Activated naive CD8-positive, alpha-beta T cell treated with anti-CD3 and anti-CD28 coated beads, Interleukin-2, amount 10 ng/mL, durations not matched to agents 7 days and 5 days (primary cell): ENCODE results near the gene TRDMT1. TPM values are rescaled to one million over a fixed set of nuclear protein-coding genes. Genes with fewer than 3 reads are reported as not detected.
A peak's percentile ranks its signal among the peaks of the same experiment; 100 is the strongest.

Source experiments
- ATAC-seq: fragments of 150-1000 bp; cut with Tn5 transposase; one replicate; pipeline ENCODE4 v1.10.0; 2021; ENCODE audit warnings: low read depth, moderate library complexity
- POLR2A ChIA-PET: fragments of 350-600 bp; sonication (Branson Sonifier 250); formaldehyde crosslinking; loops from one replicate; lab custom pipeline; 2021; ENCODE audit warnings: antibody characterized with exemption; lab: Charles Lee
- DNase-seq: peaks from one replicate; pipeline ENCODE4 v3.0.0; 2021
- H3K27ac Mint-ChIP-seq: one replicate; pipeline ENCODE4 v1.8.0; 2022; ENCODE audit warnings: mild to moderate bottlenecking, mixed read lengths
- H3K27me3 Mint-ChIP-seq: one replicate; pipeline ENCODE4 v1.8.0; 2022; ENCODE audit warnings: mild to moderate bottlenecking, moderate library complexity, mixed read lengths
- H3K36me3 Mint-ChIP-seq: one replicate; pipeline ENCODE4 v1.8.0; 2021; ENCODE audit warnings: mild to moderate bottlenecking, mixed read lengths
- H3K4me1 Mint-ChIP-seq: one replicate; pipeline ENCODE4 v1.8.0; 2021; ENCODE audit warnings: mixed read lengths
- H3K4me3 Mint-ChIP-seq: one replicate; pipeline ENCODE4 v1.8.0; 2022; ENCODE audit warnings: mild to moderate bottlenecking, moderate library complexity, mixed read lengths
- H3K9me3 Mint-ChIP-seq: one replicate; pipeline ENCODE4 v1.8.0; 2021; ENCODE audit warnings: mixed read lengths
- total RNA-seq, 2 experiments: library from RNA; stranded (reverse); gene quantifications; one replicate each; pipeline ENCODE4 v1.2.3, GENCODE V29; 2021

TRDMT1 gene
- 10 to 100 TPM; 15.3 to 17.1 TPM for total RNA-seq

GRCh38 chr10:17200912-17201793, at the start of gene TRDMT1:
TRDMT1 (minus strand) TSS chr10:17201672; CDS start chr10:17201634, 38 bp downstream.
- H3K9me3 Mint-ChIP-seq = no peaks in the 10 kb centered on the region
- peak; percentile 93 for ATAC-seq
- POLR2A ChIA-PET = interaction anchor here (0.8 to 11.1 kb wide), 18 partner anchors 10 to 384 kb away, joined by 3 to 337 read pairs (median 6); partner anchors contain the start of genes RSU1 and VIM

GRCh38 chr10:17250736-17251135, 49.3 kb upstream of the TRDMT1 start:
- H3K27ac Mint-ChIP-seq = no peak overlapping the region
- no peak overlapping the region for H3K4me3 Mint-ChIP-seq
- H3K27me3 Mint-ChIP-seq = no peaks in the 10 kb centered on the region
- peaks cover 8% of the 10 kb centered on the region for H3K36me3 Mint-ChIP-seq
- no peak for DNase-seq
- POLR2A ChIA-PET = interaction anchor here (1.1 kb wide), 1 partner anchor 17 kb away, joined by 3 read pairs; no protein-coding TSS in a partner anchor
- no peaks in the 10 kb centered on the region for H3K4me1 Mint-ChIP-seq
- ATAC-seq = no peak
- H3K9me3 Mint-ChIP-seq = peaks cover 14% of the 10 kb centered on the region

More at GRCh38 chr10:17200912-17201793, at the start of gene TRDMT1:
- Mint-ChIP-seq H3K36me3 (peaks cover 2% of the 10 kb centered on the region), H3K27ac (peak within 1 kb of the TSS; percentile 84), H3K27me3 (no peaks in the 10 kb centered on the region), H3K4me3 (peak within 1 kb of the TSS; percentile 91), H3K4me1 (peaks cover 44% of the 10 kb centered on the region)
- peak; percentile 86 for DNase-seq

GRCh38 chr10:17249820-17250219, 48.3 kb upstream of the TRDMT1 start:
- ATAC-seq = peak; percentile 47
- Mint-ChIP-seq H3K4me3 (no peak overlapping the region), H3K36me3 (peaks cover 8% of the 10 kb centered on the region), H3K27ac (no peak overlapping the region), H3K4me1 (no peaks in the 10 kb centered on the region), H3K9me3 (peaks cover 14% of the 10 kb centered on the region), H3K27me3 (no peaks in the 10 kb centered on the region)
- DNase-seq = no peak
- POLR2A ChIA-PET = interaction anchor here (1.1 kb wide), 1 partner anchor 18 kb away, joined by 3 read pairs; no protein-coding TSS in a partner anchor

GRCh38 chr10:17248964-17249363, 47.5 kb upstream of the TRDMT1 start:
- Mint-ChIP-seq H3K4me1 (no peaks in the 10 kb centered on the region), H3K27me3 (no peaks in the 10 kb centered on the region), H3K27ac (no peak overlapping the region), H3K4me3 (no peak overlapping the region), H3K9me3 (peaks cover 14% of the 10 kb centered on the region), H3K36me3 (peaks cover 8% of the 10 kb centered on the region)
- DNase-seq (no peak), ATAC-seq (no peak)
- POLR2A ChIA-PET = no interaction called here

- DNase-seq (no peak), ATAC-seq (no peak)
- no peaks in the 10 kb centered on the region for H3K27me3 Mint-ChIP-seq
- no peak overlapping the region for H3K27ac Mint-ChIP-seq
- peaks cover 8% of the 10 kb centered on the region for H3K36me3 Mint-ChIP-seq
- H3K9me3 Mint-ChIP-seq = peaks cover 14% of the 10 kb centered on the region
- POLR2A ChIA-PET = interaction anchor here (0.6 to 1.1 kb wide), 3 partner anchors 17 to 402 kb away, joined by 3 to 4 read pairs (median 3); no protein-coding TSS in a partner anchor
- H3K4me3 Mint-ChIP-seq = no peak overlapping the region
- H3K4me1 Mint-ChIP-seq = peaks cover 2% of the 10 kb centered on the region
Observed at GRCh38 chr10:17247210-17247609, 45.7 kb upstream of the TRDMT1 start.

- peaks cover 14% of the 10 kb centered on the region for H3K9me3 Mint-ChIP-seq
- peaks cover 15% of the 10 kb centered on the region for H3K36me3 Mint-ChIP-seq
- DNase-seq (no peak), ATAC-seq (no peak)
- POLR2A ChIA-PET = no interaction called here
- peaks cover 6% of the 10 kb centered on the region for H3K4me1 Mint-ChIP-seq
- H3K27me3 Mint-ChIP-seq = no peaks in the 10 kb centered on the region
- peak overlapping the region; percentile 28 for H3K27ac Mint-ChIP-seq
- H3K4me3 Mint-ChIP-seq = no peak overlapping the region
Observed at GRCh38 chr10:17244700-17245365, 43.4 kb upstream of the TRDMT1 start.

GRCh38 chr10:17241611-17242333, 40.3 kb upstream of the TRDMT1 start:
- ATAC-seq (peak; percentile 30), DNase-seq (no peak)
- Mint-ChIP-seq H3K4me3 (no peak overlapping the region), H3K27ac (peak overlapping the region; percentile 67), H3K27me3 (no peaks in the 10 kb centered on the region), H3K9me3 (peaks cover 6% of the 10 kb centered on the region), H3K36me3 (peaks cover 16% of the 10 kb centered on the region), H3K4me1 (peaks cover 10% of the 10 kb centered on the region)
- POLR2A ChIA-PET = interaction anchor here (0.7 to 2.1 kb wide), 3 partner anchors 41 to 350 kb away, joined by 4 to 7 read pairs (median 6); partner anchors contain the start of gene TRDMT1

- DNase-seq = no peak
- Mint-ChIP-seq H3K9me3 (no peaks in the 10 kb centered on the region), H3K27me3 (no peaks in the 10 kb centered on the region), H3K27ac (no peak overlapping the region), H3K4me1 (peaks cover 17% of the 10 kb centered on the region), H3K4me3 (no peak overlapping the region), H3K36me3 (peaks cover 22% of the 10 kb centered on the region)
- POLR2A ChIA-PET = interaction anchor here (1.2 kb wide), 1 partner anchor 10 kb away, joined by 6 read pairs; no protein-coding TSS in a partner anchor
- ATAC-seq = no peak
Observed at GRCh38 chr10:17240616-17241015, 39.1 kb upstream of the TRDMT1 start.

- POLR2A ChIA-PET = interaction anchor here (1.2 kb wide), 1 partner anchor 10 kb away, joined by 6 read pairs; no protein-coding TSS in a partner anchor
- H3K4me3 Mint-ChIP-seq = no peak overlapping the region
Observed at GRCh38 chr10:17240096-17240495, 38.6 kb upstream of the TRDMT1 start.

GRCh38 chr10:17239345-17240085, 38.0 kb upstream of the TRDMT1 start:
- Mint-ChIP-seq H3K27ac (no peak overlapping the region), H3K4me1 (peaks cover 26% of the 10 kb centered on the region), H3K4me3 (no peak overlapping the region), H3K36me3 (peaks cover 32% of the 10 kb centered on the region), H3K27me3 (no peaks in the 10 kb centered on the region), H3K9me3 (no peaks in the 10 kb centered on the region)
- DNase-seq = no peak
- no peak for ATAC-seq
- POLR2A ChIA-PET = interaction anchor here (1.2 kb wide), 1 partner anchor 9 kb away, joined by 6 read pairs; no protein-coding TSS in a partner anchor

More at GRCh38 chr10:17240096-17240495, 38.6 kb upstream of the TRDMT1 start:
- Mint-ChIP-seq H3K36me3 (peaks cover 26% of the 10 kb centered on the region), H3K9me3 (no peaks in the 10 kb centered on the region), H3K27me3 (no peaks in the 10 kb centered on the region), H3K4me1 (peaks cover 20% of the 10 kb centered on the region), H3K27ac (no peak overlapping the region)
- ATAC-seq (no peak), DNase-seq (no peak)

- ATAC-seq = peak; percentile 8
- peaks cover 39% of the 10 kb centered on the region for H3K36me3 Mint-ChIP-seq
- POLR2A ChIA-PET = interaction anchor here (1.2 to 1.9 kb wide), 2 partner anchors 9 to 38 kb away, joined by 5 to 7 read pairs; partner anchors contain the start of gene TRDMT1
- no peaks in the 10 kb centered on the region for H3K9me3 Mint-ChIP-seq
- H3K4me1 Mint-ChIP-seq = peaks cover 30% of the 10 kb centered on the region
- H3K4me3 Mint-ChIP-seq = no peak overlapping the region
- no peak for DNase-seq
- no peak overlapping the region for H3K27ac Mint-ChIP-seq
- no peaks in the 10 kb centered on the region for H3K27me3 Mint-ChIP-seq
Observed at GRCh38 chr10:17238445-17239291, 37.2 kb upstream of the TRDMT1 start.
